Neural cell (in vitro differentiated cells): ENCODE data around the gene CD300A.

Source experiments
- CTCF ChIP-seq: fragments of 450-650 bp; IDR thresholded peaks from 2 replicates; pipeline ENCODE4 v1.5.1; 2014; ENCODE audit warnings: antibody characterized with exemption, mild to moderate bottlenecking, moderate library complexity; ENCODE audit not compliant: poor library complexity, severe bottlenecking
- EP300 ChIP-seq: fragments of 450-650 bp; conservative IDR thresholded peaks from 2 replicates; pipeline ENCODE4 v1.6.1; 2014; ENCODE audit warnings: antibody characterized with exemption, mild to moderate bottlenecking, moderate library complexity; ENCODE audit not compliant: poor library complexity, severe bottlenecking
- EZH2 ChIP-seq: fragments of 200-600, 300-800 bp; shearing (Covaris generic), sonication (generic); IDR thresholded peaks from 2 replicates; pipeline ENCODE4 v1.6.1; 2014; ENCODE audit warnings: antibody characterized with exemption, low read length, borderline replicate concordance, mild to moderate bottlenecking; ENCODE audit not compliant: insufficient read depth, poor library complexity, severe bottlenecking
- MXI1 ChIP-seq: fragments of 450-650 bp; conservative IDR thresholded peaks from 2 replicates; pipeline ENCODE4 v1.6.1; 2014; ENCODE audit warnings: antibody characterized with exemption, mild to moderate bottlenecking; ENCODE audit not compliant: poor library complexity, severe bottlenecking
- POLR2AphosphoS5 ChIP-seq: IDR thresholded peaks from 2 replicates; pipeline ENCODE4 v1.6.1; 2012
- RAD21 ChIP-seq: fragments of 450-650 bp; conservative IDR thresholded peaks from 2 replicates; pipeline ENCODE4 v1.6.1; 2014; ENCODE audit warnings: antibody characterized with exemption, mild to moderate bottlenecking, moderate library complexity
- SMC3 ChIP-seq: fragments of 450-650 bp; conservative IDR thresholded peaks from 2 replicates; pipeline ENCODE4 v1.6.1; 2014; ENCODE audit warnings: antibody characterized with exemption, mild to moderate bottlenecking, moderate library complexity; ENCODE audit not compliant: poor library complexity
- TAF1 ChIP-seq: IDR thresholded peaks from 2 replicates; pipeline ENCODE4 v1.6.1; 2012; ENCODE audit warnings: low read depth

- no peak for TF ChIP-seq CTCF
- TF ChIP-seq EZH2: no peak
- TF ChIP-seq EP300: no peak
- TF ChIP-seq POLR2AphosphoS5: no peak
- TF ChIP-seq SMC3: no peak
- TF ChIP-seq RAD21: no peak
- TF ChIP-seq TAF1: no peak
- TF ChIP-seq MXI1: no peak
Measured at GRCh38 chr17:74446551-74447500, 19.6 kb upstream of the CD300A start.
